Bone marrow (tissue), 2 donors: Measurements from ENCODE around the gene FBN1.

Experiments
- DNase-seq, 2 donors: peaks; one replicate each; lab custom pipeline; 2025; lab: John Stamatoyannopoulos, UW

Gene FBN1

DNA sequence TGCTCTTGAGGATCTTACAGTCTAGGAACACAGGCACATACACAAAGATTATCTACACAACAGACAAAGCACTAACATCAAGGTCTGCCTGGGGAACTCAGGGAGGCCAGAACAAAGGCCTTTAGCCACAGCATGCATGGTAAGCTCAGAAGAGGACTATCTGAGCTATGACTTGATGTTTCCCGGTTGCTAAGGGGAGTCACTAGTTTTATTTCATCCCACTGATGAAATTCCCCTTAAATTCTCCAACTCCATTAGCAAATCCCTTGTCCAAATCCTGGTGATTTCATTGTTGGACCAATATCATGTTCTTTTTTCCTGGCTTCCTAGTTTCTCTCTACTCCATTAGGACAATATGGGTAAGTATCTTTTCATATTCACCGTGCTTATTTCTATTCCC lies 23.3 kb downstream of the FBN1 start:
- no peak for DNase-seq

DNA sequence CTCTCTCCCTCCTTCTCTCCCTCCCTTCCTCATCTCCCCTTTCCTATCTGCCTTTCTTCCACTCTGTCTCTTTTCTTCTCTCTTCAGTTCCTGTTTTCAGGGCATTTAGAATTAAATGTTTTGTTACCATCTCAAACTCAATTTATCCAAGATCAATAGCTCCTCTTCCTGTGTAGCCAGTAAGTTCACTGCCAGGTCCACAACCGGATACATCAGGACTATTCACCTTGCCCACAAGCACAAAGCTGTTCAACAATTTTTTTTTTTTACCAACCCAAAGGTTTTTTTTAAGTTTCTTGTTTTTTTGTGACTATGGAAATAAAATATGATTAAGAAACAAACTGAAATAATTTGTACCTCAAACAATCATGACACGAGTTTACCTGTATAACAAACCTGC lies 26.1 kb downstream of the FBN1 start:
- no peak for DNase-seq

DNA sequence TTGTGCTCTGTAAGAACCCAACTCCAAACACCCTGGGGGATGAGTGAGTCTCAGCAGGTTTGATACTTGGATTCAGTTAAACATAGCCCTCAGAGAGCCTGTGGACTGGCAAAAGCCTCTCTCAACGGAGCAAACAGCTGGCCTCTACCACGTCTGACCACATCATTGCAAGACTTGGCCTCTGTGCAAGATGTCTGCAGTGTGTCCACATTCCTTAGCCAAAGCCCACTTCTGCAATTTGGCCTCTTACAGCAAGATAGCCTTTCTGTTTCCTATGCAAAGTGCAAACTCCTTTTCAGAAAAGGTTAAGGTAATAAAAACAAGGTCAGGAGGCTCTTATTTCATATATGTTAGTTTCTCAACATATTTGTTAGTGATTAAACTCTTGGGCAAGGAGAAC lies 27.9 kb downstream of the FBN1 start:
- DNase-seq, result no peak

DNA sequence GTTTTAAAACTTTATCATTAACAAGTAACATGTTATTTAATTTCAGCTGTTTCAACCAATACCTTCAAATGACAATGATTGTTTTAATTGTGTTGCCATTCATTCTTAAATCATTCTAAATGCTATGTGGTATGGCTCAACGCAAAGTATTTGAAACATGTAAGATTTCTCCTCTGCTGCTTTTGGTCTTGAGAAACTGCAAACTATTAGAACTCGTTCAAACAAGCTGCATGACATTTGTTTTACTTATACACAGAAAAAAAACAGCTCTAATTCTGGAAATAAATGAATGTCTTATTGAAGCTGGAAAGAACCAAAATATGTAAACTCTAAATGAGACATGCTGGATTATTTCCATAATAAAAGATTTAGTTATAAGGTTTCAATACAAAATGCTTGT lies 29.3 kb downstream of the FBN1 start:
- no peak for DNase-seq

DNA sequence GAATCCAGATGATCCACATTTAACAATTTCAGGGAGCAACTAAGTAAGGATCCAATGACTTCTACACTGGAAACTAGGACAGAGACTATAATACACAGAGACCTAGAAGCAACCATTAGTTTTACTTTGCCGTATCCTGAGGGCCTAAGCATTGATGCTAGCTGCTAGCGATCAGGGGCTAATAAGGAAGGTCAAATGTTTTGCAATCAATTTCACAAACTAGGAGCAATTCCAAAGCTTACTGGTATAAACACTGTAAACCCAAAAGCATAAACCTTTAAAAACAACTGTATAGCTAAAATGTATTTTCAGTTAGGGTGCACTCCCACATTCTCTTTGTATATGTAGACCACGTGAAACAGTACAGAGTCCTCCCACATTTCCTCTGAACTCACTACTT lies 31.5 kb downstream of the FBN1 start:
- DNase-seq, result peak in 1 of 2 donors; percentile 2

DNA sequence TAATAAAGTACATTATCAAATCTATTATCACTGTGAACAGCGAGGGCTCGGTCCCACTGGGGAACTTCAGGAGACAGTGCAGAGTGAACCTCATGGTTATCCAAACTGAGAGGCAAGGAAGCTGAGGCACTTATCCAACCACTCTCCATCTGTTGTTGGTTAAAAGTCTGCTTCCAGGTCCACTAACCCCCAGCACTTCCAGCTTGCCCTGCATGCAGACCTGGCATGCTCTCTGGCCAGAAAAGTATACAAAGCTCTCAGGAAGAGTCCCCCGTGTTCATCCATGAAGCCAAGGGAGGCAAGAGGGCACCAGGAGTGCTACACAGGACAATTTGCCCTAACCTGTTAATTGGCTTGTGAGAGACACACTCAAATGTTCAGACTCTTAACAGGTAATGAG lies 36.0 kb downstream of the FBN1 start:
- no peak for DNase-seq

DNA sequence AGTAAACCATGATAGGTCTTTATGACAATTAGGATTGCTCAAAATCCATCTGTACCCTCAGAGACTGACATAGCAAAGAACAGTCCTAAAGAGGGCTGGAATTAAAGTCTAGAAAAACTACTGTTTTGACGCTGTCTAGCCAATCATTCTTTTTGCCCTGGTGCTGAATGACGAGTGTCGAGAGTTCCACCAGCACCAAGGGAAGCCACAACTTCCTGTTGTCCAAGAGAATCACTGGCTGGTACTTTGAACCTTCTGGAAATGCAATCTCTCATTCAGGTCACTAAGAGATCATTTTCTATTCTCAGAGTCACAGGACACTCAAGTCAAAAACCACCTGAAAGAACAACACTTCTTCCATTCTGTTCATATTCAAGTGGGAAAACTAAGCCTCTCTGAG lies 37.7 kb downstream of the FBN1 start:
- DNase-seq, result no peak

DNA sequence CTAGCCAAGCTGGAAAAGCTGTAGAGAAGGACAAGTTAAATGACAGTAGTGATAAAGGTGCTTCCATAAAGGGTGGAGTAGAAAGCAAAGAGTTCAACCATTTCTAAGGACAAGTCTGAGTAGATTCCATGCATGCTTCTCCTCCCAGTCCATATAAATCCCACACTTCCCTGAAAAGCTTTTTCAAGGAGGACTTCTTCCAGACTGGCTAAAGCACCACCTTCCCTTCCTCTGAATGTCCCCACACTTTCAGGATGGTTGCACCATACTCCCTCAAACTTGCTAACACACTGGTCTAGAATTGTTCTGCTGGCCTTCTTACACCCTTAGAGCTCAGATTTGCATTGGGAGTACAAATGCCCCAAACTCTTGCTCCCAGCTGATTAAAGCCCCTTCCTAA lies 40.9 kb downstream of the FBN1 start:
- no peak for DNase-seq

DNA sequence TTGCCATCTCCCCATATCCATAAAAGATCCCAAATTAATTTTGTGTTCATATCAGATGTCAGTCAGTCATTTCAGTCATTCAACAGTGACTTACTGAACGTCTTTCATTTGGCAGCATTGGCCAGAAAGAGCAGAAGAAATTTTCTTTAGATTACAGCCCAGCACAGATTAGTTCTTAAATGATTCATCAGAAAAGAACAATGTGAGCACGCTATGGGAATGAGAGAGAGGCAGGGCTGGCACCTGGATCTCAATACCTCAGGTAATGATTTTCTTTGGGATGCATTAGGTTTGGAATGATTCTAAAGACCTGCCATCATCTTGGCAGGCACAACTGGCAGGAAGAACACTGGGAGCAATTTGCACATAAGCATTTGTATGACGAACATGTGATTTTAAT lies 41.6 kb downstream of the FBN1 start:
- DNase-seq, result no peak

DNA sequence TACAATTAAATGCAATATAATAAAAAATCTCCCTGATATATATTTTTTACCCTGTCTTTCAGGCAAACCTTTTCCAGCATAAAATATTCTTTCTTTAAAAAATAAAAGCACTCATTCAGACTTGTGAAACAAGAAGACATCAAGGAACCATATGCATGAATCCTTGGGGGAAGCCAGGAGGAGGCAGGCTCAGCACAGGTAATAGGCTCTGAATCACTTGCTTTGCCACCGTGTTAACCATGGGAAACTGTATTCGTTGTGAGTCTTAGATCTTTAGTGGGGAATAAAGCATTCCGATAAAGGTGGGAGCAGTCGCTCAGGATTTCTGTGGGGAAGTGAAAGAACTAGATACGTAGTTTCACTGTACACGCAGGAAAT lies 42.4 kb downstream of the FBN1 start:
- no peak for DNase-seq

DNA sequence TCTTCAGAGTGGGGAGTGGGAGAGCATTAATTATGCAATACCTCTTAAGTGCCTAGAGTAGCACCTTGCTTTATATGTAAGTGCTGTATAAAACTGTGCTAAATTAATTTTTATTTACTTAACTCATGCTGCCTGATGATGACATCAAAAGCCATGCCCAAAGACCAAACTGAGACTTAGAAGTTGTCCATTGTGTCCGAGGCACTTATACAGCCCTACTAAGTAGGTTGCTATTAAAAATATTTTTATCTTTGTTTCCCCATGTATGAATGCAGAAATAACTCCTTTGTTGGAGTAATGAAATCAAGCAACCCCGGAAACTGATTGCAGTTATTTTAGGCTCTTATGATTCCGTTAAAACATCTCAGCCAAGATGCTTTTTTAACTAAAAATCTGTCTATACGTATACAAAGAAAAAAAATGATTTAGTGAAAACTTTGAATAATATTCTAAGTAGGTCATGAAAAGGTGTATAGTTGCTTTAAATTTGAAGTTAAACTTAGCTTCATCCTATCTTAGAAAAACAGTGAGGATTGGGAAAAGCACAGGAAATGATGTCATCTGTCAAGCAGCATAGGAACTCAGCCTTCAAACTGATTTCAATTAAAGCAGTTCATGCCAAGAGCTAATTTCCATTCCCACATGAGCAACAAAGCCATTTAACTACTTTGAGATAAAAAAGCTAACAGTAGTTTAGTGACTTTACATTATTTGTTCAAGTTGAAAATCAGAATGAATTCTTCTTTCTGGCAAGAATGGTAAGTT lies 43.0 kb downstream of the FBN1 start:
- DNase-seq, result no peak

DNA sequence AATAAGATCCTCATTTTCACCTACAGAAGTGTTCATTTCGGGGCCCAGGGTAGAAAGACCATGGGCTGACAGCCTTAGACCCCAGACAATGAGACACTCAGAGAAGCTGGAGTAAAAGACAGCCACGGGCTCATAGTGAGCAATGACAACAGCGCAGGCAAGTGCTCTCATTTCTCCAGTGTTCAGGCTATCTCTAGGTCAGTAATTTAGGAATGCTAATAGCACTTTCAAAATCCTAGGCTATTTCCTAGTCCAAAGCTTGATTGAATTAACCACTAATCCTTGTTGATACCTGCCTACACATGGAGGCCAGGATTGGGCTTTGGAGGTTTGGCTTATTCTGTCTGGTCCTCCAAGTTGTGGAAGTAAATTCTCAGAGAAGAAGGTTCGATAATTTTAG lies 44.4 kb downstream of the FBN1 start:
- DNase-seq, result no peak

DNA sequence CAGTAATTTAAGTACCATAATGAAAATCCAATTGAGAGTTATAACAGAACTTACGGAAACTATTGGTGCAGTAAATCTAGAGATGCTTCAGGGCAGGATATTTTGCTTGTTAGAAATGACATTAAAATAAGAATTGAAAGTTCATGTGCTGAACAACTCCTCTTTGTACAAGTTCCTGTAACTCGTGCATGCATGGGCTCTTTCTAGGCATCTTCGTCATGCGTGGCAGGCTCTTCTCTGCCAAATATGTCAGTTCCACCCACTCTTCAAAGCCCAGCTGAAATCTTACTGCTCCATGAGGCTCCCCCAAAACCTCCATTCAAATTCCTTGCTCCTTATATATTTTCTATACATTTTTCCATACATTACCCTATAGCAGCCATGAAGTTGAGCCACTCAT lies 48.7 kb downstream of the FBN1 start:
- DNase-seq, result no peak

DNA sequence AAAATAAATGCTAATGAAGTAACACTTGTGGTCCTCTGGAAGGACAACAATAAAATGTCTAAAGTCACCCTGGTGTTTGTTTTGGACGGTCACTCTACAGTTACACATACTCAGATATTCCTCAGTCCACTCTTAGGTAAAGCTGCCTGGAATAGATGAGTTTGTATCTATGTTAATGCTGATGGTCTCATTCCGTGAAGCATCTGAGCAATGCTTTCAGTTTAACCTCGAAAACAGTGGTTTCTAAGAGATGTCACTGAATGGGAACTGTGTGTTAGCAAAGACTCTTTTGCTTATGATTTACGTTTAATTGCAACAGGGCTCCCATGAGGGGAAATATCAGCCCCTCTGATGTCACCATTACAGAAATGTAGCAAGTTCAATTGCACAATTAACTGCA lies 49.1 kb downstream of the FBN1 start:
- no peak for DNase-seq

DNA sequence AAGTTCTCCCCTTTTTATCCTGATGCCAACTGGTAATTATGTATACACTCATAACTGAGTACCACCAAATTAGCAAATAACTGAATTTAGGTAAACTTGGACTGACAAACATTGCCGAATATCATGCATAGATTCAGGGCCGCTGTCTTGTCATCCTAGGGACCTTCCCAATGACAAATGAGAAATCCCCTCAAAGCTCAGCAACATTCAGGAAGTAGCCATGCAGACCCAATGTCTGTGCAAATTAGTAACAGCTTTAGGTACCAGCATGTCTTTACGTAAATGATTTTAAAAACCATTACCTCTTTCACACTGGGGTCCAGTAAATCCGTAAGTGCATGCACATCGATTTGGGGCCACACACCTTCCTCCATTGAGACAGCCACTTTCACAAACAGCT lies 49.5 kb downstream of the FBN1 start:
- DNase-seq, result no peak

DNA sequence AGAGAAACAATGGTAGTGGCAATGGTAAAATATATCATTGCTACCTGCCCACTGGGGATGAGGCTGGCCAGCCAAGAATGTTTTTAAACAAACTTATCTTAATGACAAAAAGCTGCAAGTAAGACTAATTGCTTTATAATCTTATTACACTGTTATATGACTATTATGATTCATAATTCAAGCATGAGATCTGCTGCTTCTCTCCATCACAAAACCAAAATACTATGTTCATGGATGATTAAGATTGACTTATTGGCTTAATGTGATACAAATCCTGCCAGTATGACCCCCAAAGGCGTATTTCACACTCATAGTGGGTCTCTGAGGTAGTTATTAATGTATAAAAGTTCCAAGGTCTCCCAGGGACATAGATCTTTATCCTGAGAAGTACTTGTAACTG lies 52.6 kb downstream of the FBN1 start:
- DNase-seq, result no peak

DNA sequence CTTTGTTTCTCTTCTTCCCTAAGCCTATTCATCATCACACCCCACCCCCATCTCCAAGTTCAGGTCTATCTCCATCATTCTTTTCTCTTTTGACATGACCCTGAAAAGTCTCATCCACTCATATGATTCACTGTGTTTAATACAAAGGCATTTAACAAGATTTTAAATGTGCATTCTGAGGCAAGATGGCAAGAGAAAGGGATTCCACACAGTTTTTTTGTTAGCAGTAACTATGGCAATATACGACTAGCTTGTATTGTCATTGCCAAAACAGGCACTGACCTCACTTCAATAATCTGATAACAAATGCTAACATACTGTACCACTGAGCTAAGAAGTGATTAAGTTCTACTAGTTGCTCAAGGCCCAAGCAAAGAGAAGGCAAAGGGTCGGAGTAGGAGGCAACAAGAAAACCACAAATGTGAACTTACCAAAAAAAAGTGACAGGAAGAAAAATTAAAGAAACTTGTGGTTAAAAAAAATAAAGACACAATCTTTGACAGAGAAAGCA lies 53.2 kb downstream of the FBN1 start:
- DNase-seq, result no peak

DNA sequence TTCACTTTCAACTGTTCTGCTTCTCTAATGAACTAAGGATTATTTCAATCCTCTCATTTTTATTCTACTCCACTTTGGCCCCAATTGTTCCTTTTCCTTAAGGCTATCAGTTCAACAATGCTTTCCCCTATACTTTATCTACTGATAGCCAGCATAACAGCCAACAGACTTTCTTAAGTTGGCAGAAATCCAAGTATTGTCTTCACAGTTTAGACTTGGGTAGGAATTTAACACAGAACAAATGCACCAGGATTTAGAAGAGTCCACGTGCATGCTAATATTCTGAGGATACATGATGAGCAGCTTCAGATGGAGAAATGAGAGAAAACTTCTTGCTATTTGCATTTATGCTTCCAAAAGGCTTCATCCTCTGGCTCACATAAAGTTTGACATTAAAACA lies 54.8 kb downstream of the FBN1 start:
- DNase-seq, result no peak

DNA sequence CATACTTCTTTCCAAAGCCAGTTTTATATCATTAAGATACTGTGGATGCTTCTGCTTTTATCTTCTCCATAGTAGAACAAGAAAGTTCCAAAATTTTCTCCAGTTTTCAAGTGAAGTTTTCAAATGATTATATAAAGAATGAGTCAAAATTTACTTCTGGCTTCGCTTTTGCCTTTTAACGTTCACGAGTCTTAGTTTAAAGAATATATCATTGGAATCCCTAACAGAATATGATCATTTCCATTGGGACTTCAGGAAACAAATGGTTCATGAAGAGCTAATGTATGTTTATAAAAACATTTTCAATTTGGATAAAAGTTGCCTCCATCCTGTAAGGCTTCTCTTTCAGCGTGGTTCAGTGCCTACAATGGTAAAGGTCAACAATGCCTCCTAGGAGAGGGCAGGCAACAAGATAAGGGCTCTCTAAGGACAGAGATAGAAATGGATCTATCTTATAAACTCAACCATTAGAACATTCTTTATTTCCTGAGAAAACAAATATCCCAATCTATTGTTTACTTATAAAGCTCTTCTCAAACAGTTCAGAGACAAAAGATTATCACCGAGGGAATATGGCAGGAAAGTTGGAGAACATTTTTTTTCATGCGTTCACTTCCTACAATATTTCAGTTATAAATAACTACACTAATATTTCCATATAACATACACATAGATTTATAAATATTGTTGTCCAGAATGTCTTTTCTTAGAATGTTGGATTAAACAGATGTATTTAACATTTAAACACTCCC lies 60.5 kb downstream of the FBN1 start:
- DNase-seq, result no peak

DNA sequence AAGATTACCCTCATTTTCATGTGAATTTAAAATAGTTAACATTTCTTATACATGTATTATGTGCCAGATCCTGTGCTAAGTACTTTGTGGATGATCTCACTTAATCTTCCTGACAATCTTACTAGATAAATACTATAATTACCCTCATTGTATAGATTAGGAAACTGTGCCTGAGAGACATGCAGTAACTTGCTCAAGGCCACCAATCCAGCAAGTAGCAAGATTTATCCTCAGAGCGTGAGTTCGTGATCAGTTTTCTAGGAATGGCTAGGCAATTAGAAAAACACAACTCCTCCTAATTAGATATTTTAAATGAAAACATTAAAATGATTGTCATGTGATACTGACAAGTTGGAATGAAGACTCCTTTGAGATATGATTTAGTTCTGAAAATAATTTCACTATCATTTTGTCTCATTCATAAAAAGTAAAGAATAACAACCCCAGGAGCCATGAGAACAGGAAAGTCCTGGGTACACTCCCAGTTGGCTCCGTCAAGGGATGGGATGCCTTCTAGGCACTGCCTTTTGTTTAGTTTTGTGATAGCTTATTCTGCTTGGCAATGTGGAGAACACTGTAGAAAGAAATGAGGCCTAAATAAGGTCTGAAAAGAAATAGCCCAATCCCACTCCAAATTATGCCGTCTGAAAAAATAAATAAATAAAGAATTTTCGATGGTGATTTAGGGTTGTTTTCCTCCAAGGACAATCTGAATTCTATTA lies 61.3 kb downstream of the FBN1 start:
- no peak for DNase-seq

DNA sequence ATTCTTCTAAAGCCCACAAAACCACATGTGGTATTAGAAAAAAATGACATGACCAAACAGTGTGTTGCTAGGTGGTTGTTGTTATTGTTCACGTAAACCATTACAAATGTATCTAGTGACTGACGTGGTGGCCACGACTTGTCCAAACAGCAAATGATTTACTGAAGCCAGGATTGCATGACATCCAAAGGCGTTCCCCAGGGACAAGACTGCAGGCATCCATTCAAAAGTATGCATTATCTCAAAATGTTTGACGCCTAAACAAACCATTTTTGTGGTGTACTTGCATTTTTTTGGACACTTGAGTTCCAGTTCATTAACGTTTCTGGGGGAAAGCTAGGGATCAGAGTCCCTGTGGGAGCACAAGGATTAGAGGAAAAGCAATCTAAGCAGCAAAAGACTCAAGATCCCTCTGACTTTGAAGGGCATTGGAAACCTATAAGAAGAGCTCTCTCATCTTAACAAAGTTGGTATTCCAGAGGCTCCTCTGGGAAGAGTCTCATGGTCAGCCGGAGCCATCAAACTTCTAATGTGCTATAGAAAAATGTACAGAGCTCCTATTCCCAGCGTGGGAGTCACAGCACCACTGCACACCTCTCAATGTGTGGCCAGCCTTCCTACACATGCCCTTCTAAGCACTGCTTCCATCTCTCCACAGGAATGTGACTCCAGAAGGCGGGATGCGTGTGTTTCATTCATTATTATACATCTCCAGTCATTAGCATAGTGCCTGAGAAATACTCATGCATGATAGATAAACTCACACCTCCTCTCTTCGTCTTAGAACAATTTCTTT lies 62.9 kb downstream of the FBN1 start:
- DNase-seq, result no peak

DNA sequence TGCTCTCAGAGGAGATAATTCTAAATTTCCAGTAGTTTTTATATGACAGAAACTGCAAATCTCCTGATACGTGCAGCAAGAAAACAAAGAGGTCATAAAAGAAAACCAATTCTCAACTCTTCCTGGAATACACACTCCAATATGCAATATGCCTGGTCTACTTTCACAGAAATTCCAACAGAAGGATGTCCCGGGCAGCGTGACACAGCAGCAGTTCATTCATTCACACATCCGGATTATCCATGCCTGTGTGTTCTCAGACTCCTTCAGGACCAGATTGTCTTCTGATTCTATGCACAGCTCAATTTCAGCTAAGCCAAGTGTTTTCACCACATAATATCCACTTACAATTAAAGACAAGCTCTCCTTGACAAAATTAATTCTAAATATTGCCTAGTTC lies 64.3 kb downstream of the FBN1 start:
- no peak for DNase-seq
